H1 (cell line): ENCODE measurements around the gene CCDC196. TPM values are rescaled to one million over a fixed set of nuclear protein-coding genes. Genes with fewer than 3 reads are reported as not detected.

Experiments used
- CTCF ChIA-PET: fragments of 300-600 bp; sonication (Branson Sonifier 250); formaldehyde crosslinking; loops from one replicate; lab custom pipeline; 2021; ENCODE audit not compliant: partially characterized antibody; lab: Charles Lee
- POLR2A ChIA-PET: fragments of 300-600 bp; sonication (Branson Sonifier 250); formaldehyde crosslinking; loops from one replicate; lab custom pipeline; 2021; ENCODE audit warnings: inconsistent platforms; ENCODE audit not compliant: partially characterized antibody; lab: Charles Lee
- DNase-seq, 2 experiments: peaks; one replicate each; pipeline versions ENCODE4 v3.0.0 to v3.0.0-alpha.2; 2010 to 2022; ENCODE audit warnings: low spot score in 2 of 2, low read depth in 1 of 2, mixed read lengths in 1 of 2
- FAIRE-seq: peaks from 2 replicates; lab custom pipeline; 2011; peaks lifted over from hg19 to GRCh38; lab: Jason Lieb, UNC
- H2AFZ ChIP-seq: 2 replicates; pipeline ENCODE4 v1.8.1; 2012; ENCODE audit warnings: low read length, inconsistent platforms
- H2AK5ac ChIP-seq: 2 replicates; pipeline ENCODE4 v1.6.1; 2013; ENCODE audit warnings: low read depth, low read length
- H2BK120ac ChIP-seq: replicated peaks from 2 replicates; pipeline ENCODE3; 2013; ENCODE audit warnings: low read depth, low read length, inconsistent platforms
- H2BK12ac ChIP-seq: 2 replicates; pipeline ENCODE4 v1.6.1; 2013; ENCODE audit warnings: low read depth, low read length
- H2BK15ac ChIP-seq: 2 replicates; pipeline ENCODE4 v1.6.1; 2013; ENCODE audit warnings: low read length
- H2BK20ac ChIP-seq: 2 replicates; pipeline ENCODE4 v1.6.1; 2013; ENCODE audit warnings: low read length
- H2BK5ac ChIP-seq: 2 replicates; pipeline ENCODE4 v1.6.1; 2013; ENCODE audit warnings: low read depth, low read length
- H3K14ac ChIP-seq: 2 replicates; pipeline ENCODE4 v1.6.1; 2013; ENCODE audit warnings: inconsistent platforms; ENCODE audit not compliant: insufficient read length
- H3K18ac ChIP-seq: 2 replicates; pipeline ENCODE4 v1.6.1; 2013; ENCODE audit warnings: low read length; ENCODE audit errors: extremely low read depth
- H3K23ac ChIP-seq: 2 replicates; pipeline ENCODE4 v1.6.1; 2013; ENCODE audit warnings: inconsistent platforms; ENCODE audit not compliant: insufficient read length
- H3K23me2 ChIP-seq: 2 replicates; pipeline ENCODE4 v1.6.1; 2013; ENCODE audit warnings: low read depth, low read length
- H3K27ac ChIP-seq: 2 replicates; pipeline ENCODE4 v1.6.1; 2011; ENCODE audit warnings: low read depth, low read length, inconsistent platforms
- H3K27me3 ChIP-seq, 4 experiments: replicated peaks in 1 of 4; 1 replicate in 1 of 4; 2 replicates in 3 of 4; pipeline versions ENCODE4 v1.6.1 to v1.8.1; 2011 to 2013; ENCODE audit warnings: low read length in 3 of 4, mild to moderate bottlenecking in 3 of 4, inconsistent platforms in 2 of 4, mixed read lengths in 2 of 4, moderate library complexity in 1 of 4; ENCODE audit not compliant: control insufficient read depth in 3 of 4, insufficient read depth in 3 of 4; ENCODE audit errors: extremely low read depth in 1 of 4
- H3K36me3 ChIP-seq, 4 experiments: 2 replicates each; pipeline versions ENCODE4 v1.6.1 to v1.8.1; 2011 to 2013; ENCODE audit warnings: mild to moderate bottlenecking in 4 of 4, low read length in 3 of 4, moderate library complexity in 2 of 4, control low read depth in 1 of 4, inconsistent platforms in 1 of 4; ENCODE audit not compliant: insufficient read depth in 4 of 4, control insufficient read depth in 2 of 4
- H3K4ac ChIP-seq: replicated peaks from 2 replicates; pipeline ENCODE3; 2013; ENCODE audit warnings: low read length, low read depth, mixed read lengths, inconsistent platforms; ENCODE audit not compliant: insufficient read length
- H3K4me1 ChIP-seq, 4 experiments: replicated peaks in 1 of 4; 1 replicate in 1 of 4; 2 replicates in 3 of 4; pipeline versions ENCODE4 v1.6.1 to v1.8.1; 2011 to 2013; ENCODE audit warnings: low read length in 3 of 4, inconsistent platforms in 2 of 4, mixed read lengths in 1 of 4; ENCODE audit not compliant: insufficient read depth in 4 of 4, control insufficient read depth in 3 of 4
- H3K4me2 ChIP-seq, 2 experiments: 2 replicates each; pipeline versions ENCODE4 v1.6.1 to v1.8.1; 2011 to 2013; ENCODE audit warnings: low read depth in 2 of 2, low read length in 2 of 2, control low read depth in 1 of 2, inconsistent platforms in 1 of 2, mild to moderate bottlenecking in 1 of 2; ENCODE audit not compliant: insufficient read depth in 1 of 2
- H3K4me3 ChIP-seq, 4 experiments: fragments of 200-600, 300-600 bp in 1 of 4; sonication (generic), shearing (Covaris generic), sonication (Bioruptor Twin) in 1 of 4; 2 replicates each; pipeline versions ENCODE4 v1.5.1 to v1.8.1; 2011 to 2016; ENCODE audit warnings: low read length in 4 of 4, low read depth in 3 of 4, control low read depth in 2 of 4, inconsistent platforms in 2 of 4, mild to moderate bottlenecking in 2 of 4, mixed read lengths in 1 of 4, moderate library complexity in 1 of 4; ENCODE audit not compliant: insufficient read depth in 2 of 4; ENCODE audit errors: extremely low read depth in 1 of 4
- H3K56ac ChIP-seq: replicated peaks from 2 replicates; pipeline ENCODE3; 2013; ENCODE audit warnings: low read depth, mild to moderate bottlenecking, mixed read lengths, low read length, inconsistent platforms; ENCODE audit not compliant: insufficient read length
- H3K79me1 ChIP-seq: 2 replicates; pipeline ENCODE4 v1.6.1; 2013; ENCODE audit warnings: low read depth, low read length, control low read depth
- H3K79me2 ChIP-seq, 2 experiments: 2 replicates each; pipeline versions ENCODE4 v1.6.1 to v1.8.1; 2012 to 2013; ENCODE audit warnings: low read length in 2 of 2, mild to moderate bottlenecking in 2 of 2, inconsistent platforms in 1 of 2; ENCODE audit not compliant: insufficient read depth in 2 of 2, control insufficient read depth in 1 of 2
- H3K9ac ChIP-seq, 4 experiments: replicated peaks in 1 of 4; 1 replicate in 1 of 4; 2 replicates in 3 of 4; pipeline versions ENCODE4 v1.6.1 to v1.8.1; 2011 to 2013; ENCODE audit warnings: low read depth in 3 of 4, low read length in 3 of 4, control low read depth in 2 of 4, mild to moderate bottlenecking in 2 of 4, moderate library complexity in 2 of 4, inconsistent platforms in 1 of 4; ENCODE audit errors: extremely low read depth in 1 of 4
- H3K9me3 ChIP-seq, 2 experiments: 2 replicates each; pipeline versions ENCODE4 v1.6.1 to v1.8.1; 2012 to 2013; ENCODE audit warnings: mild to moderate bottlenecking in 2 of 2, moderate library complexity in 2 of 2, control low read depth in 1 of 2, inconsistent platforms in 1 of 2, low read depth in 1 of 2, low read length in 1 of 2, mixed read lengths in 1 of 2; ENCODE audit not compliant: insufficient read depth in 2 of 2
- H4K20me1 ChIP-seq, 2 experiments: replicated peaks in 1 of 2; 2 replicates each; pipeline versions ENCODE3 to v1.8.1; 2011 to 2013; ENCODE audit warnings: inconsistent platforms in 2 of 2, low read length in 2 of 2, mild to moderate bottlenecking in 1 of 2; ENCODE audit not compliant: insufficient read depth in 2 of 2, control insufficient read depth in 1 of 2
- H4K5ac ChIP-seq: 2 replicates; pipeline ENCODE4 v1.6.1; 2013; ENCODE audit warnings: low read length, low read depth, mixed read lengths, inconsistent platforms; ENCODE audit not compliant: insufficient read length
- H4K8ac ChIP-seq: 2 replicates; pipeline ENCODE4 v1.8.0; 2013; ENCODE audit warnings: mild to moderate bottlenecking, moderate library complexity, low read length, inconsistent platforms; ENCODE audit not compliant: insufficient read depth; ENCODE audit errors: extremely low read depth
- H4K91ac ChIP-seq: replicated peaks from 2 replicates; pipeline ENCODE3; 2013; ENCODE audit warnings: low read length, mixed read lengths, inconsistent platforms; ENCODE audit not compliant: insufficient read length
- ASH2L ChIP-seq: fragments of 200-600, 300-600 bp; sonication (generic); IDR thresholded peaks from one replicate; pipeline ENCODE4 v1.7.1; 2017; ENCODE audit warnings: low read length
- BCL11A ChIP-seq, 2 experiments: IDR thresholded peaks; one replicate each; pipeline ENCODE4 v1.6.1; 2011; ENCODE audit warnings: low read depth in 2 of 2, low read length in 2 of 2, mild to moderate bottlenecking in 2 of 2
- CBX5 ChIP-seq: fragments of 300-800, 300-1000 bp; sonication (generic); IDR thresholded peaks from 2 replicates; pipeline ENCODE4 v1.7.1; 2016; ENCODE audit warnings: antibody characterized with exemption, low read length, low read depth
- CBX8 ChIP-seq: fragments of 300-800, 300-1000 bp; sonication (generic); IDR thresholded peaks from 2 replicates; pipeline ENCODE4 v1.7.1; 2016; ENCODE audit warnings: low read depth, low read length, borderline replicate concordance
- CHD2 ChIP-seq: IDR thresholded peaks from 2 replicates; pipeline ENCODE4 v1.6.1; 2012; ENCODE audit warnings: low read length, improper control_type of control experiment
- CTBP2 ChIP-seq: IDR thresholded peaks from 2 replicates; pipeline ENCODE4 v1.7.0; 2011; ENCODE audit warnings: borderline replicate concordance, mild to moderate bottlenecking, moderate library complexity, mixed read lengths, low read length; ENCODE audit not compliant: insufficient read depth, insufficient read length
- EP300 ChIP-seq, 2 experiments: IDR thresholded peaks; 1 replicate in 1 of 2; 2 replicates in 1 of 2; pipeline ENCODE4 v1.6.1; 2011 to 2012; ENCODE audit warnings: low read depth in 2 of 2, low read length in 2 of 2, mild to moderate bottlenecking in 2 of 2, borderline replicate concordance in 1 of 2, inconsistent platforms in 1 of 2, moderate library complexity in 1 of 2
- JUN ChIP-seq: IDR thresholded peaks from 2 replicates; pipeline ENCODE4 v1.6.1; 2011; ENCODE audit warnings: low read depth, mild to moderate bottlenecking, improper control_type of control experiment, low read length
- NRF1 ChIP-seq: IDR thresholded peaks from 2 replicates; pipeline ENCODE4 v1.6.1; 2011; ENCODE audit warnings: mild to moderate bottlenecking, low read depth, low read length, improper control_type of control experiment
- RNF2 ChIP-seq: fragments of 200-900, 300-1000 bp; sonication (generic); IDR thresholded peaks from 2 replicates; pipeline ENCODE4 v1.7.1; 2016; ENCODE audit warnings: borderline replicate concordance, low read depth, mild to moderate bottlenecking, antibody characterized with exemption, low read length; ENCODE audit not compliant: poor library complexity, severe bottlenecking; ENCODE audit errors: missing control alignments
- SRF ChIP-seq: IDR thresholded peaks from 2 replicates; pipeline ENCODE4 v1.6.1; 2011; ENCODE audit warnings: mild to moderate bottlenecking, low read depth, low read length, moderate library complexity
- TEAD4 ChIP-seq: IDR thresholded peaks from 2 replicates; pipeline ENCODE4 v1.6.1; 2012; ENCODE audit warnings: low read depth, low read length, inconsistent platforms, mixed read lengths
- WGBS, 2 experiments: shearing (Covaris generic) in 1 of 2; methylation state at CpG; one replicate each; pipeline versions ENCODE4 v1.1.6 to v1.1.7; 2013 to 2015; ENCODE audit warnings: low lambda C conversion rate in 2 of 2, mixed read lengths in 2 of 2, inconsistent platforms in 1 of 2, low coverage in 1 of 2, missing lambda C conversion rate in 1 of 2; ENCODE audit not compliant: insufficient replicate concordance in 2 of 2, insufficient coverage in 1 of 2, insufficient read length in 1 of 2; ENCODE audit errors: extremely low coverage in 1 of 2, missing lambda C conversion rate in 1 of 2; 5-methylcytosine and 5-hydroxymethylcytosine counted together
- polyA plus RNA-seq, 7 experiments: library from polyadenylated mRNA; depleted of rRNA in 3 of 7; stranded (reverse) in 5 of 7; unstranded in 2 of 7; fragments of >200 nt in 5 of 7; fragments of 200-250 nt in 2 of 7; gene quantifications; 1 replicate in 5 of 7; 2 replicates in 1 of 7; 4 replicates in 1 of 7; pipeline versions ENCODE4 v1.2.1 to v1.2.3, GENCODE V29; 2011 to 2013; ENCODE audit warnings: missing spikeins in 2 of 7, mixed read lengths in 2 of 7
- total RNA-seq: library from RNA; stranded (reverse); fragmentation: NEBNext Ultra II Directional; extraction: Animal tissue kit (Norgen Biotek cat#: 25700); gene quantifications from 2 replicates; pipeline ENCODE4 v1.2.1, GENCODE V29; 2021
- TF ChIP-seq, protein P1 (sequence below): IDR thresholded peaks from 2 replicates; pipeline ENCODE4 v1.6.1; 2011; ENCODE audit warnings: low read depth, mild to moderate bottlenecking, low read length; ENCODE audit not compliant: insufficient read depth

The CCDC196 gene
- total and polyA plus RNA-seq, 2 of the 8 experiments (the other 6 are each of a cell fraction or from before 2014, with no cell fraction given), result not detected

GRCh38 chr14:66471584-66471983 lies 14.6 kb upstream of the CCDC196 start:
- no peak overlapping the region for H2BK120ac ChIP-seq
- H3K9ac ChIP-seq, result no peak overlapping the region
- WGBS, 2 experiments, result 95% methylated on average over 4 of the region's 4 CpGs; no CpG with 5 or more reads in 1 of the 2 experiments
- no peaks in the 10 kb centered on the region for H4K20me1 ChIP-seq
- H4K8ac ChIP-seq, result no peak overlapping the region
- H3K23me2 ChIP-seq, result no peaks in the 10 kb centered on the region
- POLR2A ChIA-PET, result no interaction called here
- H2BK20ac ChIP-seq, result no peak overlapping the region
- TF ChIP-seq CBX8 (no peak), CHD2 (no peak), BCL11A (IDR thresholded peaks at IDR 0.05; ENCODE audit: low read depth in 2 of 2, low read length in 2 of 2) (no peak), JUN (no peak), RNF2 (no peak), ASH2L (no peak), CBX5 (no peak), TEAD4 (no peak), CTBP2 (no peak), SRF (no peak), EP300 (IDR thresholded peaks at IDR 0.05; ENCODE audit: borderline replicate concordance in 1 of 2, low read depth in 2 of 2, low read length in 2 of 2) (no peak), NRF1 (no peak)
- TF ChIP-seq, protein P1, sequence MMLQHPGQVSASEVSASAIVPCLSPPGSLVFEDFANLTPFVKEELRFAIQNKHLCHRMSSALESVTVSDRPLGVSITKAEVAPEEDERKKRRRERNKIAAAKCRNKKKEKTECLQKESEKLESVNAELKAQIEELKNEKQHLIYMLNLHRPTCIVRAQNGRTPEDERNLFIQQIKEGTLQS, result no peak
- H4K5ac ChIP-seq, result no peak overlapping the region
- H3K18ac ChIP-seq, result no peak overlapping the region
- H3K4ac ChIP-seq, result no peak overlapping the region
- H3K4me1 ChIP-seq, result no peaks in the 10 kb centered on the region
- H3K56ac ChIP-seq, result no peak overlapping the region
- no peak overlapping the region for H2AK5ac ChIP-seq
- peaks cover 0 to 3% (median 0%) of the 10 kb centered on the region in 4 experiments; a peak in 2 of 8 replicates for H3K36me3 ChIP-seq
- no peak overlapping the region for H3K14ac ChIP-seq
- no peak overlapping the region for H2BK5ac ChIP-seq
- H3K79me2 ChIP-seq, result no peaks in the 10 kb centered on the region
- no peak overlapping the region for H2BK15ac ChIP-seq
- H3K27ac ChIP-seq, result no peak overlapping the region
- DNase-seq (no peak), FAIRE-seq (no peak)
- H3K4me3 ChIP-seq, result no peak overlapping the region
- no peaks in the 10 kb centered on the region for H3K79me1 ChIP-seq
- H2AFZ ChIP-seq, result no peak overlapping the region
- H4K91ac ChIP-seq, result no peak overlapping the region
- H2BK12ac ChIP-seq, result no peak overlapping the region
- CTCF ChIA-PET, result interaction anchor here (0.6 kb wide), 1 partner anchor 117 kb away, joined by 3 read pairs; no protein-coding TSS in a partner anchor
- H3K9me3 ChIP-seq, result peaks cover 14 to 24% of the 10 kb centered on the region in 2 experiments
- H3K4me2 ChIP-seq, result no peak overlapping the region
- no peaks in the 10 kb centered on the region for H3K27me3 ChIP-seq
- no peak overlapping the region for H3K23ac ChIP-seq
